NCI-H446 (cell line): ENCODE results near the gene SPDYE11.
"Not testable (repeated sequence)": the region's sequence is repeated elsewhere in the genome, so short reads cannot be mapped to it uniquely, and the experiment has no call there.

Experiments used
- DNase-seq, 2 experiments: peaks; one replicate each; lab custom pipeline; 2025; lab: John Stamatoyannopoulos, UW

SPDYE11 gene

GRCh38 chr7:73057811-73058210 is at the start of gene SPDYE11:
Gene SPDYE11, minus strand, starts transcription at chr7:73057911. Its CDS starts 1,800 bp downstream, at chr7:73056111.
- not testable (repeated sequence) for DNase-seq

GRCh38 chr7:73085938-73086337 is 28.2 kb upstream of the SPDYE11 start, which contains the start of gene SPDYE9:
Gene SPDYE9, minus strand, starts transcription at chr7:73086038. Its CDS starts 1,800 bp downstream, at chr7:73084238.
- DNase-seq: not testable (repeated sequence)

DNA sequence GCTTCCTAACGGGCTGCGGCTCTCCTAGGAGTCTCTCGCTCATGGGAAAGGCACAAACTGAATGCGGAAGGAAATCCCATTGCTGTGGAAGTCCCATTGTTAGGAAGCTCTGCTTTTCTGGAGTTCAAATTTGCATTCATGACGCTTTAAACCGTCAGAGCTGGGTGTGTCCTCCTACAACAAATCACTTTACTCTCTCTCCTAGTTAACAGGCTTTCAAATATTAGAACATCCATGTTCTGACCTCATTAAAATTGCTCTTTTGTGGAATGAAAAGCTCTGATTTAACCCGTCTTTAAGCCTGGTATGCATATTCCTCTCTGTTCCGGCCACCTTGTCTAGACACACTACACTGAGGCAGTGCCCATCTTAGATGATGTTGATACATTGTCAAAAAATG is 28.0 kb downstream of the SPDYE11 start, which contains the start of gene SPDYE8:
Gene SPDYE8 (minus strand): TSS at position 101 of the 400 bp plus-strand sequence. CDS start 1,800 bp downstream, outside the sequence.
- not testable (repeated sequence) for DNase-seq

GRCh38 chr7:73006491-73006890 is 51.2 kb downstream of the SPDYE11 start:
- not testable (repeated sequence) for DNase-seq

GRCh38 chr7:73005693-73006447 is 51.8 kb downstream of the SPDYE11 start:
- not testable (repeated sequence) for DNase-seq

DNA sequence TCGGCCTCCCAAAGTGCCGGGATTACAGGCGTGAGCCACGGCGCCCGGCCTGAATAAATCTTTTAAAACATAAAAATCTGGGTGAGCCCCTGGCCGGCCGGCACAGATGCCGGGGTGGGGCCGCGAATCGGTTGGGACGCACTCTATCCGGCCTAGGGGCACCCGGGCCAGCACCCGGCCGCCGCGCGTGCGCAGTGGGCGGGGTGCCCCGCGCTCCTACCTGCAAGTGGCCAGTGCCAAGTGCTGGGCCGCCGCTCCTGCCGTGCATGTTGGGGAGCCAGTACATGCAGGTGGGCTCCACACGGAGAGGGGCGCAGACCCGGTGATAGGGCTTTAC is 52.4 kb downstream of the SPDYE11 start:
- not testable (repeated sequence) for DNase-seq

- DNase-seq: not testable (repeated sequence)
Measured at GRCh38 chr7:72997887-72998468, 59.7 kb downstream of the SPDYE11 start.
